Tibial nerve (tissue), 4 donors: ENCODE data around the gene CDC25B. TPM values are rescaled to one million over a fixed set of nuclear protein-coding genes. Genes with fewer than 3 reads are reported as not detected.

ENCODE experiments used
- DNase-seq, 2 donors: peaks; one replicate each; pipeline ENCODE4 v3.0.0-alpha.2; 2019; ENCODE audit warnings: low spot score in 2 of 2
- H3K27ac ChIP-seq, 4 donors: fragments of 200-600 bp; sonication (generic) in 3 of 4; one replicate each; pipeline ENCODE4 v1.5.1; 2017 to 2019; ENCODE audit warnings: mild to moderate bottlenecking in 1 of 4
- H3K27me3 ChIP-seq, 2 donors: fragments of 200-600 bp; sonication (generic) in 1 of 2; one replicate each; pipeline versions ENCODE4 v1.5.1 to v1.6.0; 2017 to 2019
- H3K36me3 ChIP-seq, 3 donors: fragments of 200-600 bp; sonication (generic); one replicate each; pipeline ENCODE4 v1.5.1; 2018 to 2019
- H3K4me1 ChIP-seq, 4 donors: fragments of 200-600 bp; sonication (generic) in 3 of 4; one replicate each; pipeline ENCODE4 v1.5.1; 2017 to 2019
- H3K4me3 ChIP-seq, 4 donors: fragments of 200-600 bp; sonication (generic) in 3 of 4; one replicate each; pipeline ENCODE4 v1.5.1; 2017 to 2019; ENCODE audit warnings: mild to moderate bottlenecking in 1 of 4, moderate library complexity in 1 of 4
- H3K9me3 ChIP-seq, 4 donors: fragments of 200-600 bp; sonication (generic) in 3 of 4; one replicate each; pipeline ENCODE4 v1.5.1; 2017 to 2019
- EP300 ChIP-seq, 2 donors: sonication (generic); formaldehyde crosslinking; IDR thresholded peaks; one replicate each; pipeline ENCODE4 v1.6.1; 2017; ENCODE audit warnings: antibody characterized with exemption in 2 of 2, mild to moderate bottlenecking in 1 of 2
- POLR2A ChIP-seq, 2 donors: fragments of 450-650 bp; IDR thresholded peaks; one replicate each; pipeline ENCODE4 v1.6.1; 2017; ENCODE audit warnings: antibody characterized with exemption in 2 of 2, mild to moderate bottlenecking in 2 of 2, moderate library complexity in 2 of 2
- WGBS, 2 donors: methylation state at CpG; one replicate each; pipeline ENCODE4 v1.1.5; 2018; 5-methylcytosine and 5-hydroxymethylcytosine counted together
- total RNA-seq, 4 donors: library from RNA; depleted of rRNA; stranded (reverse); fragments of >200 nt; gene quantifications; one replicate each; pipeline ENCODE4 v1.1.0, GENCODE V29; 2016
- TF ChIP-seq, protein P1 (sequence below), 5 experiments: fragments of 200-600 bp in 3 of 5; fragments of 450-650 bp in 2 of 5; sonication (generic) in 3 of 5; IDR thresholded peaks; one replicate each; pipeline ENCODE4 v1.5.1; 2016 to 2019; ENCODE audit warnings: antibody characterized with exemption in 5 of 5, mild to moderate bottlenecking in 3 of 5, moderate library complexity in 2 of 5

Gene CDC25B
- total RNA-seq, 4 donors from 2014 or later, result 33.0 to 65.4 (median 43.9) TPM

- no peaks in the 10 kb centered on the region for H3K9me3 ChIP-seq
- H3K27me3 ChIP-seq, result no peaks in the 10 kb centered on the region
- H3K4me3 ChIP-seq, result no peak overlapping the region
- no peak overlapping the region for H3K27ac ChIP-seq
- TF ChIP-seq POLR2A (IDR thresholded peaks at IDR 0.05) (no peak), EP300 (IDR thresholded peaks at IDR 0.05) (no peak)
- TF ChIP-seq, protein P1, sequence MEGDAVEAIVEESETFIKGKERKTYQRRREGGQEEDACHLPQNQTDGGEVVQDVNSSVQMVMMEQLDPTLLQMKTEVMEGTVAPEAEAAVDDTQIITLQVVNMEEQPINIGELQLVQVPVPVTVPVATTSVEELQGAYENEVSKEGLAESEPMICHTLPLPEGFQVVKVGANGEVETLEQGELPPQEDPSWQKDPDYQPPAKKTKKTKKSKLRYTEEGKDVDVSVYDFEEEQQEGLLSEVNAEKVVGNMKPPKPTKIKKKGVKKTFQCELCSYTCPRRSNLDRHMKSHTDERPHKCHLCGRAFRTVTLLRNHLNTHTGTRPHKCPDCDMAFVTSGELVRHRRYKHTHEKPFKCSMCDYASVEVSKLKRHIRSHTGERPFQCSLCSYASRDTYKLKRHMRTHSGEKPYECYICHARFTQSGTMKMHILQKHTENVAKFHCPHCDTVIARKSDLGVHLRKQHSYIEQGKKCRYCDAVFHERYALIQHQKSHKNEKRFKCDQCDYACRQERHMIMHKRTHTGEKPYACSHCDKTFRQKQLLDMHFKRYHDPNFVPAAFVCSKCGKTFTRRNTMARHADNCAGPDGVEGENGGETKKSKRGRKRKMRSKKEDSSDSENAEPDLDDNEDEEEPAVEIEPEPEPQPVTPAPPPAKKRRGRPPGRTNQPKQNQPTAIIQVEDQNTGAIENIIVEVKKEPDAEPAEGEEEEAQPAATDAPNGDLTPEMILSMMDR (IDR thresholded peaks at IDR 0.05), result no peak
- no peak for DNase-seq
- peaks cover 0 to 59% (median 26%) of the 10 kb centered on the region in 4 donors for H3K4me1 ChIP-seq
- H3K36me3 ChIP-seq, result no peaks in the 10 kb centered on the region
- 87 to 91% methylated on average over 8 of the region's 8 CpGs for WGBS, 2 donors
These were observed 32.2 kb upstream of the CDC25B start for GRCh38 chr20:3763671-3764601.

GRCh38 chr20:3764659-3765058 lies 31.5 kb upstream of the CDC25B start:
- no peak for DNase-seq
- Histone ChIP-seq H3K27ac (peak overlapping the region in 2 of 4 donors; percentile 14 to 91), H3K4me1 (peaks cover 0 to 58% (median 24%) of the 10 kb centered on the region in 4 donors), H3K27me3 (no peaks in the 10 kb centered on the region), H3K9me3 (no peaks in the 10 kb centered on the region), H3K4me3 (no peak overlapping the region), H3K36me3 (no peaks in the 10 kb centered on the region)
- WGBS, 2 donors, result 81 to 86% methylated on average over 3 of the region's 3 CpGs
- TF ChIP-seq POLR2A (IDR thresholded peaks at IDR 0.05), result no peak
- TF ChIP-seq, protein P1 (IDR thresholded peaks at IDR 0.05), result no peak
- TF ChIP-seq EP300 (IDR thresholded peaks at IDR 0.05), result no peak

- H3K9me3 ChIP-seq, result no peaks in the 10 kb centered on the region
- H3K27ac ChIP-seq, result peak overlapping the region in 2 of 4 donors; percentile 14 to 91
- TF ChIP-seq EP300 (IDR thresholded peaks at IDR 0.05), result no peak
- TF ChIP-seq, protein P1 (IDR thresholded peaks at IDR 0.05), result no peak
- no peak for TF ChIP-seq POLR2A (IDR thresholded peaks at IDR 0.05)
- no peaks in the 10 kb centered on the region for H3K27me3 ChIP-seq
- H3K36me3 ChIP-seq, result no peaks in the 10 kb centered on the region
- DNase-seq, result no peak
- WGBS, 2 donors, result 53 to 54% methylated on average over 2 to 3 of the region's 3 CpGs
- H3K4me1 ChIP-seq, result peaks cover 0 to 53% (median 23%) of the 10 kb centered on the region in 4 donors
- H3K4me3 ChIP-seq, result no peak overlapping the region
These were observed 30.8 kb upstream of the CDC25B start for GRCh38 chr20:3765171-3765882.

- Histone ChIP-seq H3K27ac (peak overlapping the region; percentile 73 to 91 (median 84)), H3K4me1 (peaks cover 0 to 51% (median 23%) of the 10 kb centered on the region in 4 donors), H3K27me3 (no peaks in the 10 kb centered on the region), H3K4me3 (peak overlapping the region; percentile 67 to 83 (median 70)), H3K9me3 (no peaks in the 10 kb centered on the region), H3K36me3 (no peaks in the 10 kb centered on the region)
- DNase-seq, result no peak
- TF ChIP-seq POLR2A (IDR thresholded peaks at IDR 0.05), result no peak
- TF ChIP-seq, protein P1 (IDR thresholded peaks at IDR 0.05), result no peak
- no peak for TF ChIP-seq EP300 (IDR thresholded peaks at IDR 0.05)
- 17 to 21% methylated on average over 9 of the region's 9 CpGs for WGBS, 2 donors
These were observed 29.5 kb upstream of the CDC25B start for GRCh38 chr20:3766422-3767109.
